ENCODE measurements around the gene SP2.

DNA sequence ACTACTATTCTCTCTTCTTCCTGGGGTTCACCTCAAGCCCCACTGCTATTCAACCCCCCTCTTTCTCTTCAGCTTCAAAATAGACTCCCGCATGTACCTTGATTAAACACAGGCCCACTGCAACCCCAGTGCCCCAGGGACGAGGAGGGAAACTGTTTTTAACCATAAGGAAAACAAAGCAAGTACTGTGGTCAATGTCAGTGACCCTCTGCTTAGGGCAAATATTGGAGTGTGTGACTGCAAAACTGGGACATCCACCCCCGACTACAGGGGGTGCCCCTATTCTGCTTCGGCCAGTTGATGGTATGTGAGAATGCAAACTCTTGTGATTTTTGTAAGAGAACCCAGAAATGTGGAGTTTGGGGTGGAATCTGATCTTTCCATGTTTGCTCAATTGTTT, 35.8 kb downstream of the SP2 start:
- TF ChIP-seq, protein P1, sequence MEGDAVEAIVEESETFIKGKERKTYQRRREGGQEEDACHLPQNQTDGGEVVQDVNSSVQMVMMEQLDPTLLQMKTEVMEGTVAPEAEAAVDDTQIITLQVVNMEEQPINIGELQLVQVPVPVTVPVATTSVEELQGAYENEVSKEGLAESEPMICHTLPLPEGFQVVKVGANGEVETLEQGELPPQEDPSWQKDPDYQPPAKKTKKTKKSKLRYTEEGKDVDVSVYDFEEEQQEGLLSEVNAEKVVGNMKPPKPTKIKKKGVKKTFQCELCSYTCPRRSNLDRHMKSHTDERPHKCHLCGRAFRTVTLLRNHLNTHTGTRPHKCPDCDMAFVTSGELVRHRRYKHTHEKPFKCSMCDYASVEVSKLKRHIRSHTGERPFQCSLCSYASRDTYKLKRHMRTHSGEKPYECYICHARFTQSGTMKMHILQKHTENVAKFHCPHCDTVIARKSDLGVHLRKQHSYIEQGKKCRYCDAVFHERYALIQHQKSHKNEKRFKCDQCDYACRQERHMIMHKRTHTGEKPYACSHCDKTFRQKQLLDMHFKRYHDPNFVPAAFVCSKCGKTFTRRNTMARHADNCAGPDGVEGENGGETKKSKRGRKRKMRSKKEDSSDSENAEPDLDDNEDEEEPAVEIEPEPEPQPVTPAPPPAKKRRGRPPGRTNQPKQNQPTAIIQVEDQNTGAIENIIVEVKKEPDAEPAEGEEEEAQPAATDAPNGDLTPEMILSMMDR (conservative IDR thresholded peaks at IDR 0.05; ENCODE audit: low read depth, low read length) = no peak
- no peak for TF ChIP-seq EZH2 (IDR thresholded peaks at IDR 0.05; ENCODE audit: low read length, unreplicated experiment)
